GM23338 (cell line): ENCODE measurements around the gene LGALSL. TPM values are rescaled to one million over a fixed set of nuclear protein-coding genes. Genes with fewer than 3 reads are reported as not detected.

Experiments
- ATAC-seq: fragments of 200-7000 bp; cut with Tn5 transposase; 3 replicates; pipeline ENCODE4 v1.9.1; 2020
- DNase-seq: peaks from one replicate; pipeline ENCODE4 v3.0.0-alpha.2; 2015; ENCODE audit warnings: low spot score
- H2AFZ ChIP-seq: fragments of 200-600 bp; sonication (generic); 2 replicates; pipeline ENCODE4 v1.8.0; 2016; ENCODE audit warnings: antibody characterized with exemption, mild to moderate bottlenecking, moderate library complexity
- H3F3A ChIP-seq: fragments of 200-600 bp; sonication (generic); replicated peaks from 2 replicates; pipeline ENCODE4 v1.8.0; 2017; ENCODE audit warnings: antibody characterized with exemption, mixed run types, low read depth
- H3K27ac ChIP-seq: fragments of 200-600 bp; sonication (generic); 2 replicates; pipeline ENCODE4 v1.6.1; 2016; ENCODE audit warnings: low read depth
- H3K27me3 ChIP-seq: fragments of 200-600 bp; sonication (generic); 2 replicates; pipeline ENCODE4 v1.8.0; 2016; ENCODE audit warnings: mild to moderate bottlenecking, mixed run types, moderate library complexity; ENCODE audit not compliant: insufficient read depth
- H3K36me3 ChIP-seq: fragments of 200-600 bp; sonication (generic); 2 replicates; pipeline ENCODE4 v1.8.0; 2016; ENCODE audit warnings: mild to moderate bottlenecking; ENCODE audit not compliant: insufficient read depth
- H3K4me1 ChIP-seq: fragments of 200-600 bp; sonication (generic); 2 replicates; pipeline ENCODE4 v1.8.0; 2016; ENCODE audit warnings: mild to moderate bottlenecking, moderate library complexity; ENCODE audit not compliant: insufficient read depth
- H3K4me2 ChIP-seq: fragments of 200-600 bp; sonication (generic); 2 replicates; pipeline ENCODE4 v1.7.1; 2017; ENCODE audit warnings: mixed run types
- H3K4me3 ChIP-seq: fragments of 200-600 bp; sonication (generic); 2 replicates; pipeline ENCODE4 v1.6.1; 2016; ENCODE audit warnings: mixed run types
- H3K79me2 ChIP-seq: fragments of 200-600 bp; sonication (generic); replicated peaks from 2 replicates; pipeline ENCODE4 v1.8.0; 2017; ENCODE audit warnings: mild to moderate bottlenecking; ENCODE audit not compliant: insufficient read depth
- H3K9me2 ChIP-seq: fragments of 200-600 bp; sonication (generic); 2 replicates; pipeline ENCODE4 v1.8.0; 2017; ENCODE audit not compliant: insufficient read depth
- H4K20me1 ChIP-seq: fragments of 200-600 bp; sonication (generic); replicated peaks from 2 replicates; pipeline ENCODE4 v1.8.0; 2017; ENCODE audit warnings: mild to moderate bottlenecking; ENCODE audit not compliant: insufficient read depth
- H3K27ac Mint-ChIP-seq: 2 replicates; pipeline ENCODE4 v1.8.0; 2020; ENCODE audit warnings: inconsistent platforms, mild to moderate bottlenecking, moderate library complexity, mixed read lengths
- H3K27me3 Mint-ChIP-seq: 3 replicates; pipeline ENCODE4 v1.8.0; 2022; ENCODE audit warnings: low read depth, mild to moderate bottlenecking, moderate library complexity, mixed read lengths, inconsistent platforms; ENCODE audit not compliant: insufficient read depth, poor library complexity
- H3K36me3 Mint-ChIP-seq: 3 replicates; pipeline ENCODE4 v1.8.0; 2021; ENCODE audit warnings: low read depth, mild to moderate bottlenecking, inconsistent platforms, moderate library complexity, mixed read lengths
- H3K4me1 Mint-ChIP-seq: 3 replicates; pipeline ENCODE4 v1.8.0; 2020; ENCODE audit warnings: mild to moderate bottlenecking, inconsistent platforms, mixed read lengths
- H3K4me3 Mint-ChIP-seq: 3 replicates; pipeline ENCODE4 v1.8.0; 2021; ENCODE audit warnings: moderate library complexity, mild to moderate bottlenecking, inconsistent platforms, mixed read lengths
- H3K9me3 Mint-ChIP-seq: 3 replicates; pipeline ENCODE4 v1.8.0; 2020; ENCODE audit warnings: moderate library complexity, mild to moderate bottlenecking, inconsistent platforms, mixed read lengths
- CREB1 ChIP-seq: fragments of 250-450 bp; sonication (Bioruptor Pico); IDR thresholded peaks from 2 replicates; pipeline ENCODE4 v1.5.0; 2020; ENCODE audit warnings: low read depth, mild to moderate bottlenecking, moderate library complexity
- EZH2 ChIP-seq: fragments of 200-600 bp; sonication (generic); IDR thresholded peaks from one replicate; pipeline ENCODE4 v1.8.0; 2017; ENCODE audit warnings: antibody characterized with exemption, mild to moderate bottlenecking, low read depth; ENCODE audit not compliant: unreplicated experiment
- EZH2phosphoT487 ChIP-seq: fragments of 200-600 bp; sonication (generic); IDR thresholded peaks from one replicate; pipeline ENCODE4 v1.8.1; 2018; ENCODE audit warnings: antibody characterized with exemption; ENCODE audit not compliant: unreplicated experiment
- JUNB ChIP-seq: IDR thresholded peaks from one replicate; pipeline ENCODE4 v1.6.1; 2016; ENCODE audit warnings: antibody characterized with exemption; ENCODE audit not compliant: unreplicated experiment
- POLR2AphosphoS5 ChIP-seq: IDR thresholded peaks from 2 replicates; pipeline ENCODE4 v1.6.1; 2016; ENCODE audit warnings: antibody characterized with exemption, low read depth
- STAT1 ChIP-seq: IDR thresholded peaks from one replicate; pipeline ENCODE4 v1.6.1; 2016; ENCODE audit warnings: antibody characterized with exemption; ENCODE audit not compliant: unreplicated experiment
- ZNF114 ChIP-seq: fragments of 250-450 bp; sonication (Bioruptor Pico); IDR thresholded peaks from 2 replicates; pipeline ENCODE4 v1.5.0; 2020; ENCODE audit warnings: mild to moderate bottlenecking, moderate library complexity
- ZNF331 ChIP-seq: fragments of 250-450 bp; sonication (Bioruptor Pico); IDR thresholded peaks from 2 replicates; pipeline ENCODE4 v1.5.0; 2020; ENCODE audit warnings: low read depth, mild to moderate bottlenecking, moderate library complexity
- ZNF462 ChIP-seq: fragments of 250-450 bp; sonication (Bioruptor Pico); IDR thresholded peaks from 2 replicates; pipeline ENCODE4 v1.5.0; 2020; ENCODE audit warnings: mild to moderate bottlenecking, moderate library complexity
- polyA plus RNA-seq: library from polyadenylated mRNA; unstranded; fragments of >200 nt; fragmentation: Nextera tagmentation; extraction: Ambion mirVana; gene quantifications from 2 replicates; pipeline ENCODE4 v1.2.1, GENCODE V29; 2016
- total RNA-seq: library from RNA; depleted of rRNA; stranded (reverse); fragments of >200 nt; shearing (Covaris generic); gene quantifications from 2 replicates; pipeline ENCODE4 v1.2.3, GENCODE V29; 2014
- TF ChIP-seq, protein P1 (sequence below): IDR thresholded peaks from one replicate; pipeline ENCODE4 v1.6.1; 2018; ENCODE audit warnings: antibody characterized with exemption; ENCODE audit not compliant: unreplicated experiment

LGALSL gene
- total and polyA plus RNA-seq, 2 experiments from 2014 or later = 20.6 to 28.4 TPM

- Histone ChIP-seq H3K36me3 (no peaks in the 10 kb centered on the region), H3K9me2 (no peaks in the 10 kb centered on the region), H3K4me1 (peaks cover 26% of the 10 kb centered on the region), H4K20me1 (no peaks in the 10 kb centered on the region), H2AFZ (no peak overlapping the region), H3K79me2 (no peaks in the 10 kb centered on the region), H3K4me3 (no peak overlapping the region), H3K27me3 (no peaks in the 10 kb centered on the region), H3K27ac (no peak overlapping the region), H3K4me2 (no peak overlapping the region), H3F3A (no peaks in the 10 kb centered on the region)
- no peak for TF ChIP-seq ZNF331 (CRISPR knock-in tag)
- no peaks in the 10 kb centered on the region for H3K36me3 Mint-ChIP-seq
- H3K4me3 Mint-ChIP-seq = no peak overlapping the region
- H3K27ac Mint-ChIP-seq = no peak overlapping the region
- H3K27me3 Mint-ChIP-seq = peaks cover 10% of the 10 kb centered on the region
- no peak for ATAC-seq
- H3K9me3 Mint-ChIP-seq = no peaks in the 10 kb centered on the region
- peak; percentile 28 for DNase-seq
- H3K4me1 Mint-ChIP-seq = peaks cover 40% of the 10 kb centered on the region
Measured at GRCh38 chr2:64492821-64493220, 38.9 kb downstream of the LGALSL start.

DNA sequence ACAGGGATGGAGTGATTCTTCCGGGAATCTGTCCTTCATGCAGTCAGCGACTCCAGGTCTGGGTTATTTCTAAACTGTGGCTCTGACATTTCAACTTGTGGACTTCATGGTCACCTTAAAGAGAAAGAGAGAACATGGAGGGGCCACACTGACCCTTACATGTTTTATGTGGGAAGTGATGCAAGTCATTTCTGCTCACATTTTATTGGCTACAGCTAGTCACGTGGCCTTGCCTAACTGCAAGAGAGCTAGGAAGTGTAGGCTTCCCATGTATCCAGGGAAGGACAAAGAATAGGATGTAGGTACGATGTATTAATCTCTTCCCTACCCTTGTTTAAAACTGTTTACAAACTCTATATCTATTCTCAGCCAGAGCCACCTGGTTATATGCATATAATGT is 39.8 kb downstream of the LGALSL start:
- no peak for ATAC-seq

More for the DNA sequence above, 39.8 kb downstream of the LGALSL start:
- Histone ChIP-seq H3K27ac (no peak overlapping the region), H2AFZ (peak overlapping the region; percentile 84; the same call in 1 of the 2 replicates), H4K20me1 (no peaks in the 10 kb centered on the region), H3K4me2 (no peak overlapping the region), H3K79me2 (no peaks in the 10 kb centered on the region), H3K4me1 (peaks cover 23% of the 10 kb centered on the region), H3F3A (no peaks in the 10 kb centered on the region), H3K27me3 (no peaks in the 10 kb centered on the region), H3K36me3 (no peaks in the 10 kb centered on the region), H3K9me2 (no peaks in the 10 kb centered on the region), H3K4me3 (no peak overlapping the region)
- Mint-ChIP-seq H3K27ac (no peak overlapping the region), H3K4me1 (peaks cover 40% of the 10 kb centered on the region), H3K36me3 (no peaks in the 10 kb centered on the region), H3K27me3 (peaks cover 4% of the 10 kb centered on the region), H3K9me3 (no peaks in the 10 kb centered on the region), H3K4me3 (no peak overlapping the region)
- TF ChIP-seq ZNF462 (CRISPR knock-in tag) (no peak), JUNB (no peak), EZH2phosphoT487 (no peak), EZH2 (no peak), ZNF331 (CRISPR knock-in tag) (no peak), STAT1 (no peak), POLR2AphosphoS5 (no peak), ZNF114 (no peak), CREB1 (no peak)
- TF ChIP-seq, protein P1, sequence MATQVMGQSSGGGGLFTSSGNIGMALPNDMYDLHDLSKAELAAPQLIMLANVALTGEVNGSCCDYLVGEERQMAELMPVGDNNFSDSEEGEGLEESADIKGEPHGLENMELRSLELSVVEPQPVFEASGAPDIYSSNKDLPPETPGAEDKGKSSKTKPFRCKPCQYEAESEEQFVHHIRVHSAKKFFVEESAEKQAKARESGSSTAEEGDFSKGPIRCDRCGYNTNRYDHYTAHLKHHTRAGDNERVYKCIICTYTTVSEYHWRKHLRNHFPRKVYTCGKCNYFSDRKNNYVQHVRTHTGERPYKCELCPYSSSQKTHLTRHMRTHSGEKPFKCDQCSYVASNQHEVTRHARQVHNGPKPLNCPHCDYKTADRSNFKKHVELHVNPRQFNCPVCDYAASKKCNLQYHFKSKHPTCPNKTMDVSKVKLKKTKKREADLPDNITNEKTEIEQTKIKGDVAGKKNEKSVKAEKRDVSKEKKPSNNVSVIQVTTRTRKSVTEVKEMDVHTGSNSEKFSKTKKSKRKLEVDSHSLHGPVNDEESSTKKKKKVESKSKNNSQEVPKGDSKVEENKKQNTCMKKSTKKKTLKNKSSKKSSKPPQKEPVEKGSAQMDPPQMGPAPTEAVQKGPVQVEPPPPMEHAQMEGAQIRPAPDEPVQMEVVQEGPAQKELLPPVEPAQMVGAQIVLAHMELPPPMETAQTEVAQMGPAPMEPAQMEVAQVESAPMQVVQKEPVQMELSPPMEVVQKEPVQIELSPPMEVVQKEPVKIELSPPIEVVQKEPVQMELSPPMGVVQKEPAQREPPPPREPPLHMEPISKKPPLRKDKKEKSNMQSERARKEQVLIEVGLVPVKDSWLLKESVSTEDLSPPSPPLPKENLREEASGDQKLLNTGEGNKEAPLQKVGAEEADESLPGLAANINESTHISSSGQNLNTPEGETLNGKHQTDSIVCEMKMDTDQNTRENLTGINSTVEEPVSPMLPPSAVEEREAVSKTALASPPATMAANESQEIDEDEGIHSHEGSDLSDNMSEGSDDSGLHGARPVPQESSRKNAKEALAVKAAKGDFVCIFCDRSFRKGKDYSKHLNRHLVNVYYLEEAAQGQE = no peak
- DNase-seq = no peak
